RWPE1 (cell line): ENCODE measurements around the gene SPINK5.

ENCODE experiments used
- CTCF ChIA-PET: fragments of 350-600 bp; sonication (Branson Sonifier 250); formaldehyde crosslinking; extraction: SDS; loops from one replicate; lab custom pipeline; 2021; lab: Yijun Ruan, JAX
- POLR2A ChIA-PET: fragments of 400-600 bp; formaldehyde crosslinking; extraction: SDS; loops from one replicate; lab custom pipeline; 2020; ENCODE audit warnings: antibody characterized with exemption; ENCODE audit not compliant: low non-redundant PET; lab: Yijun Ruan, JAX
- DNase-seq: peaks from one replicate; pipeline ENCODE4 v3.0.0; 2012; ENCODE audit warnings: low spot score
- H3K27ac ChIP-seq: fragments of 450-650 bp; 2 replicates; pipeline ENCODE4 v1.5.1; 2017
- TF ChIP-seq, protein P1 (sequence below): fragments of 450-650 bp; conservative IDR thresholded peaks from 2 replicates; pipeline ENCODE4 v1.5.1; 2017; ENCODE audit warnings: low read depth, mild to moderate bottlenecking

Gene SPINK5

DNA sequence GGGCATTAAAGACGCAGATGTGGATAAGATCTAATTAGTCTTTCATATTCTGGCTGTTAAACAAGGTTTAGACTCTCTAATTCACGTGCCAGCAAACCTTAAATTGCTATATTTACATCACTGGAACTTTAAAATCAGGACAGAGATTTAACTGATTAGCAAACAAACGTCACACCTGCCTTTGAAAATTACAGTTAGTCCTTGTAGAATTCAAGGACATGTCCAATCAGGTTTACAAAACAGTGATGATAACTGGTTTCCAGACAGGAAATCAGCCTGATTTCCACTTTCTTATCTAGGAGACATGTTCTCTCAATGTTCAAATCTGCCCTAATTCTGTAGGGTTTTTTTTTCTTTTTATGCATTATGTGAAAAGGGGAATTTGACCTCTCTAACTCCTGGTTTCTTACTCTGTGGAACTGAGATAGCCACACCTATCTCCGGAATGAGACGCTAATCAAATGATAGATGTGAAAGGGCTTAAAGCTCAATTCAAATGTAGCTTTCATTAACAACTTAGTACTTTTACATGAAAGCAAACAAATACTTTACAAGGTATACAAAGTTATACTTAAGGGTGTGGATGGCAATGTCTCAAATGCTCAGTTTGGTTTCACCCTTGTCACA lies 26.5 kb downstream of the SPINK5 start:
- POLR2A ChIA-PET: no interaction called here
- H3K27ac ChIP-seq: no peak overlapping the region

GRCh38 chr5:148090773-148091250 lies 27.0 kb downstream of the SPINK5 start:
- CTCF ChIA-PET: interaction anchor here (1.1 kb wide), 1 partner anchor 10 kb away, joined by 3 read pairs; no protein-coding TSS in a partner anchor
- DNase-seq: peak; percentile 38
- TF ChIP-seq, protein P1, sequence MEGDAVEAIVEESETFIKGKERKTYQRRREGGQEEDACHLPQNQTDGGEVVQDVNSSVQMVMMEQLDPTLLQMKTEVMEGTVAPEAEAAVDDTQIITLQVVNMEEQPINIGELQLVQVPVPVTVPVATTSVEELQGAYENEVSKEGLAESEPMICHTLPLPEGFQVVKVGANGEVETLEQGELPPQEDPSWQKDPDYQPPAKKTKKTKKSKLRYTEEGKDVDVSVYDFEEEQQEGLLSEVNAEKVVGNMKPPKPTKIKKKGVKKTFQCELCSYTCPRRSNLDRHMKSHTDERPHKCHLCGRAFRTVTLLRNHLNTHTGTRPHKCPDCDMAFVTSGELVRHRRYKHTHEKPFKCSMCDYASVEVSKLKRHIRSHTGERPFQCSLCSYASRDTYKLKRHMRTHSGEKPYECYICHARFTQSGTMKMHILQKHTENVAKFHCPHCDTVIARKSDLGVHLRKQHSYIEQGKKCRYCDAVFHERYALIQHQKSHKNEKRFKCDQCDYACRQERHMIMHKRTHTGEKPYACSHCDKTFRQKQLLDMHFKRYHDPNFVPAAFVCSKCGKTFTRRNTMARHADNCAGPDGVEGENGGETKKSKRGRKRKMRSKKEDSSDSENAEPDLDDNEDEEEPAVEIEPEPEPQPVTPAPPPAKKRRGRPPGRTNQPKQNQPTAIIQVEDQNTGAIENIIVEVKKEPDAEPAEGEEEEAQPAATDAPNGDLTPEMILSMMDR: no peak
- POLR2A ChIA-PET: no interaction called here
- H3K27ac ChIP-seq: no peak overlapping the region

More for the DNA sequence above, 26.5 kb downstream of the SPINK5 start:
- TF ChIP-seq, protein P1: no peak
- CTCF ChIA-PET: interaction anchor here (1.1 kb wide), 1 partner anchor 9 kb away, joined by 3 read pairs; no protein-coding TSS in a partner anchor
- DNase-seq: no peak

DNA sequence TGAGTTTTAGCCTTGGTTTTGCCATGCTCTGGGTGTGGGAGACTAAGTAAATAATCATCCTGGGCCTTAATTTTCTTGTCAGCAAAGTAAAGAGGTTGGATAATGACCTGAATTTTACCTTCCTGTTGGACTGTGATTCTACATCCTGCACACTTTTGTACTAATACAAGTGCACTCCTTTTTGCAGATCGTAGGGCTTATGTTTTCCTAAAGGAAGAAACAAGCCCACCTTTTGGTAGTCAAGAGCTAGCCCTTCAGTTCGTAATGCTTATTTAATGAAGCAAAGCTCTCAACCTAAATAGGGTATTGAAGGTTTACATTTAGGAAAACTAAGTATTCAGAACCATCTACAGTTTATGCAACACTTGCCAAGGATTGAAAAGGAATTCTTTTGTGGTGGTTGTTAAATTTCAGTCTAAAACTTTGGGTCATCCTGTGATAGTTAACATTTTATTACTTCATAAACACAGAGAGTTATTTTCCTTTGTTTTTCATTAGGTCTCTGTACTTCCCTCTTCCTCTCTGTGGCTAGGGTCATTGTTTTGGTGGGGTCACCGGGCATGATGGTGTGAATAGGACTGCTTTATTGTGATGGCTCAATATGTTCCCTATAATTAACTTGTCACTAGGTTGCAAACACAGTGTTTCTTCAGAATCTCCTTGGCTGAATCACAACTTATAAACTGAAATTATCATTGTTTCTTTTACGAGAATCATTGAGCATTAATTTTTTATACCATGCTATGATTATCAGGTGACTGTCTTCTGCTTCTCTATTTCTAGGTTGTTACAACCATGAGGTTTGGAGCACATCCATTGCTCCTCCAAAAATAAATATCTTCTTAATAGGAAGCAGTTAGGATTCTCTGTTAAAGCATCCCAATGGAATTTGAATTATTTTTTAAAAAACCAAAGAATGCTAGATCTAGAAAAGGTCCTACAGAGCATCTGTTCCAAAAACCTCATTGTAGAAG lies 28.5 kb downstream of the SPINK5 start:
- DNase-seq: no peak
- POLR2A ChIA-PET: no interaction called here
- no peak overlapping the region for H3K27ac ChIP-seq
- TF ChIP-seq, protein P1: no peak
- CTCF ChIA-PET: interaction anchor here (0.5 to 1.2 kb wide), 2 partner anchors 157 to 775 kb away, joined by 3 to 4 read pairs; no protein-coding TSS in a partner anchor

DNA sequence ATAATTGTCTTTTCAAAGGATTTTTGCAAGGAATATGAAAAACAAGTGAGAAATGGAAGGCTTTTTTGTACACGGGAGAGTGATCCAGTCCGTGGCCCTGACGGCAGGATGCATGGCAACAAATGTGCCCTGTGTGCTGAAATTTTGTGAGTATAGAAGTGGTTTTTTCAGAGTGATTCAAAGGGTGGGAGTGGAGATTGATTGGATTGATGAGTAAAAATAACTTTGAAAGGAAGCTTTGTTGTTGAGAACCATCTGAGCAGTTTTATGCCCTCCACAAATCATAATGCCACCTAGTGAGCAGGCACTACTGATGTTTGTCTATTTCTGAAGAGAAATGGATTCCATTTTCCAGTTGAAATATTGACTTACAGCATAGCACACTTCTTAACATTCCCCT lies 30.6 kb downstream of the SPINK5 start:
- no peak overlapping the region for H3K27ac ChIP-seq
- POLR2A ChIA-PET: no interaction called here
- CTCF ChIA-PET: interaction anchor here (0.5 kb wide), 1 partner anchor 641 kb away, joined by 6 read pairs; no protein-coding TSS in a partner anchor
- no peak for DNase-seq
- TF ChIP-seq, protein P1: no peak

- TF ChIP-seq, protein P1: no peak
- no peak overlapping the region for H3K27ac ChIP-seq
- ChIA-PET POLR2A (no interaction called here), CTCF (interaction anchor here (0.7 kb wide), 1 partner anchor 244 kb away, joined by 3 read pairs; no protein-coding TSS in a partner anchor)
- no peak for DNase-seq
Observed at GRCh38 chr5:148104226-148104625, 40.4 kb downstream of the SPINK5 start.

DNA sequence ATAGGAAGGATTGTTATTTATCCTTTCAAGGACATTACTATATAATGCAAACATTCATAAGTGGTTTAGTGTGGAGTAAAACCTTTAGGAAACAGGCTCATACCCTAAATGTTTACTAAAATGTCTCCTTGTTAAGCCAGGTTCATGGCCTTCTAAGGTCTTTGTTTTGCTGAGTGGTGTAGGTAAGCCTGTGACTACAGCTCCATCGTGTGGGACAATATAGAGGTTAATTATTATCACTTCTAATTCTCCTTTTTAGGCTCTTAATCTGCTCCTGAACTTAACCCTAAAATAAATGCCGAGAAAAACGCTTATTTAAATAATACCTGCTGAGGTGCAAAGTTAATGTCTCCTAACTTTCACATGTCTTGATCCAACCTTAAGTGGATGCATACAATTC lies 43.8 kb downstream of the SPINK5 start:
- no peak overlapping the region for H3K27ac ChIP-seq
- ChIA-PET CTCF (interaction anchor here (0.7 to 1.7 kb wide), 9 partner anchors 22 to 250 kb away, joined by 3 to 13 read pairs (median 3); no protein-coding TSS in a partner anchor), POLR2A (no interaction called here)
- TF ChIP-seq, protein P1: peak; percentile 24
- DNase-seq: peak; percentile 49
